B cell (primary cell): ENCODE data around the gene SPTLC2.

Experiments used
- CTCF ChIP-seq: fragments of 200-600 bp; IDR thresholded peaks from one replicate; pipeline ENCODE4 v1.8.0; 2022; ENCODE audit warnings: antibody characterized with exemption, mild to moderate bottlenecking
- EZH2 ChIP-seq: IDR thresholded peaks from 2 replicates; pipeline ENCODE4 v1.6.1; 2012; ENCODE audit warnings: borderline replicate concordance, low read depth, mild to moderate bottlenecking, moderate library complexity, low read length; ENCODE audit not compliant: insufficient read depth, poor library complexity, severe bottlenecking

GRCh38 chr14:77470224-77470870 lies 146.1 kb downstream of the SPTLC2 start:
- TF ChIP-seq CTCF (no peak), EZH2 (no peak)
